ENCODE data around the gene BAIAP2L1.

DNA sequence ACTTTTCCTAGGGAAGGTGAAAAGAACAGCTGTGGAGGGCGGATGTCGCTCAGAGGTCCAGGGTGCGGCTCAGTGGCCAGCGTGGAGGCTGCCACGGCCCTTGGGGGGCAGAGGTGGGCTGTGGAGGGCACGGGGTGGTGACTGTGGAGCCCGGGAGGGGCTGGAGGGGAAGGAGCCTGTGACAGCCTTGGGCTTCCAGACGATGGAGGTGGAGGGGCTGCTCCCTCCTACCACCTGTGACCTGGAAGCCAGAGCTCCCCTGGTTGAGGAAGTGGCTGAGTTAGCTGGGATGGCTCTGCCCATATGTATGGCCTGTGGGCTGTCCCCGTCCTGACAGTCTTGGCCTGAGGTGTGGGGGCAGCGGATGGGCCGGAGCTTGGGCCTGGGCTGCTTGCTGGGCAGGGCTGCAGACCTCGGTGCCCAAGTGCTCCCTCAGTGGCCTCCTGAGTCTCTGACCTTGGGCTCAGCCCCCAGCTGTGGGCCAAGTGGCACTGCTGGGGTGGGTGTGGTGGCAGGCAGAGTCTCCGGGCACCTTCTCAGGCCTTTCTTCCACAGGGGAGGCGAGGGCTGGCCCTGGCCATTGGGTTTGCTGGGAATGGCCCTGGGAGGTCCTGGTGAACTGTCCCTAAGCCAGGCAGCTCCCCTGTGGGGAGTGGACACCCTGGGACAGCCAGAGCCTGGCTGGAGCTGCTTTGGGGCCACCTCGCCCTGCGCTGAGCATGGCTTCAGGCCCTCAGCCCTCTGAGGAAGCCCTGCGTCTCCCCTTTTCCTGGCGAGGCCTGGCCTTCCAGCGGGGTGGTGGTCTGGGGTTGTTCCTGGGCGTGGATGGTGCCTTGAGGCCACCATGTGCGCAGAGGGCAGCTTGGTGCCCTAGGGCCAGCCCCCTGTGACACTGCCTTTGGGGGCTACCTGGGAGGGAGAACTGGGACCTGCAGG is 115.5 kb downstream of the BAIAP2L1 start:
- TF ChIP-seq POLR2A (IDR thresholded peaks at IDR 0.05), result no peak
- TF ChIP-seq, protein P1, sequence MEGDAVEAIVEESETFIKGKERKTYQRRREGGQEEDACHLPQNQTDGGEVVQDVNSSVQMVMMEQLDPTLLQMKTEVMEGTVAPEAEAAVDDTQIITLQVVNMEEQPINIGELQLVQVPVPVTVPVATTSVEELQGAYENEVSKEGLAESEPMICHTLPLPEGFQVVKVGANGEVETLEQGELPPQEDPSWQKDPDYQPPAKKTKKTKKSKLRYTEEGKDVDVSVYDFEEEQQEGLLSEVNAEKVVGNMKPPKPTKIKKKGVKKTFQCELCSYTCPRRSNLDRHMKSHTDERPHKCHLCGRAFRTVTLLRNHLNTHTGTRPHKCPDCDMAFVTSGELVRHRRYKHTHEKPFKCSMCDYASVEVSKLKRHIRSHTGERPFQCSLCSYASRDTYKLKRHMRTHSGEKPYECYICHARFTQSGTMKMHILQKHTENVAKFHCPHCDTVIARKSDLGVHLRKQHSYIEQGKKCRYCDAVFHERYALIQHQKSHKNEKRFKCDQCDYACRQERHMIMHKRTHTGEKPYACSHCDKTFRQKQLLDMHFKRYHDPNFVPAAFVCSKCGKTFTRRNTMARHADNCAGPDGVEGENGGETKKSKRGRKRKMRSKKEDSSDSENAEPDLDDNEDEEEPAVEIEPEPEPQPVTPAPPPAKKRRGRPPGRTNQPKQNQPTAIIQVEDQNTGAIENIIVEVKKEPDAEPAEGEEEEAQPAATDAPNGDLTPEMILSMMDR (IDR thresholded peaks at IDR 0.05), result no peak
